Activated CD4-positive, alpha-beta T cell treated with anti-CD3 and anti-CD28 coated beads, Interleukin-2, amount 50 U/mL, for 4 hours (primary cell): Measurements from ENCODE around the gene CCNE1.

Experiments
- DNase-seq, 2 experiments: peaks; one replicate each; pipeline ENCODE4 v3.0.0-alpha.2; 2020

The CCNE1 gene

GRCh38 chr19:29811125-29812079, at the start of gene CCNE1:
TSS of gene CCNE1 (plus strand) at chr19:29811991. CDS start at chr19:29812556, 565 bp downstream.
- DNase-seq, result peak; percentile 94

GRCh38 chr19:29763196-29763595, 48.6 kb upstream of the CCNE1 start:
- DNase-seq, result no peak

- no peak for DNase-seq
Measured at GRCh38 chr19:29764361-29764760, 47.4 kb upstream of the CCNE1 start.

GRCh38 chr19:29766100-29766499, 45.7 kb upstream of the CCNE1 start:
- DNase-seq, result no peak

GRCh38 chr19:29767039-29767735, 44.6 kb upstream of the CCNE1 start:
- no peak for DNase-seq

GRCh38 chr19:29768166-29768565, 43.6 kb upstream of the CCNE1 start:
- no peak for DNase-seq

- no peak for DNase-seq
Measured at GRCh38 chr19:29769997-29770396, 41.8 kb upstream of the CCNE1 start.

- no peak for DNase-seq
Measured at GRCh38 chr19:29770648-29771047, 41.1 kb upstream of the CCNE1 start.

- DNase-seq, result peak; percentile 9 to 10
Measured at GRCh38 chr19:29771708-29772414, 39.9 kb upstream of the CCNE1 start.

GRCh38 chr19:29772696-29773095, 39.1 kb upstream of the CCNE1 start:
- no peak for DNase-seq

- DNase-seq, result no peak
Measured at GRCh38 chr19:29773141-29773540, 38.6 kb upstream of the CCNE1 start.

GRCh38 chr19:29774126-29774525, 37.7 kb upstream of the CCNE1 start:
- DNase-seq, result no peak

- DNase-seq, result no peak
Measured at GRCh38 chr19:29777781-29778309, 33.9 kb upstream of the CCNE1 start.

- no peak for DNase-seq
Measured at GRCh38 chr19:29779921-29780320, 31.9 kb upstream of the CCNE1 start.

GRCh38 chr19:29781386-29782259, 30.2 kb upstream of the CCNE1 start:
- no peak for DNase-seq

GRCh38 chr19:29782260-29782580, 29.6 kb upstream of the CCNE1 start:
- DNase-seq, result no peak

- no peak for DNase-seq
Measured at GRCh38 chr19:29783627-29784190, 28.1 kb upstream of the CCNE1 start.

- DNase-seq, result no peak
Measured at GRCh38 chr19:29784598-29785223, 27.1 kb upstream of the CCNE1 start.

- no peak for DNase-seq
Measured at GRCh38 chr19:29785360-29785759, 26.4 kb upstream of the CCNE1 start.

GRCh38 chr19:29785955-29786589, 25.7 kb upstream of the CCNE1 start:
- DNase-seq, result no peak

GRCh38 chr19:29787281-29787680, 24.5 kb upstream of the CCNE1 start:
- no peak for DNase-seq
